ENCODE data around the gene CDH16.
"Not testable (repeated sequence)": the region's sequence is repeated elsewhere in the genome, so short reads cannot be mapped to it uniquely, and the experiment has no call there.

Gene CDH16

GRCh38 chr16:66944971-66945370, 26.3 kb upstream of the CDH16 start:
- not testable (repeated sequence) for H3K4me3 ChIP-seq (replicated peaks; ENCODE audit: insufficient read depth, low read length); DNase-seq (ENCODE audit: low read depth in 1 of 2, low spot score in 1 of 2); H3K27ac ChIP-seq (replicated peaks)
- peaks cover 18% of the 10 kb centered on the region for H3K27me3 ChIP-seq (ENCODE audit: insufficient read depth, poor library complexity, severe bottlenecking)

- Histone ChIP-seq H3K27ac (replicated peaks) (no peak overlapping the region), H3K4me3 (replicated peaks; ENCODE audit: insufficient read depth, low read length) (no peak overlapping the region), H3K27me3 (ENCODE audit: insufficient read depth, poor library complexity, severe bottlenecking) (peaks cover 11% of the 10 kb centered on the region)
- no peak for DNase-seq (ENCODE audit: low read depth in 1 of 2, low spot score in 1 of 2)
- no peak for TF ChIP-seq CTCF (IDR thresholded peaks at IDR 0.05; ENCODE audit: insufficient read depth, low read length)
- TF ChIP-seq REST (IDR thresholded peaks at IDR 0.05; ENCODE audit: insufficient replicate concordance, low read depth), result no peak
- TF ChIP-seq GABPA (IDR thresholded peaks at IDR 0.05; ENCODE audit: low read depth), result no peak
- no peak for TF ChIP-seq SPI1 (IDR thresholded peaks at IDR 0.05; ENCODE audit: borderline replicate concordance, low read depth)
- TF ChIP-seq POLR2AphosphoS5 (IDR thresholded peaks at IDR 0.05; ENCODE audit: low read depth), result no peak
Measured at GRCh38 chr16:66944054-66944441, 25.4 kb upstream of the CDH16 start.

GRCh38 chr16:66943426-66944053, 24.9 kb upstream of the CDH16 start:
- peaks cover 7% of the 10 kb centered on the region for H3K27me3 ChIP-seq (ENCODE audit: insufficient read depth, poor library complexity, severe bottlenecking)
- H3K4me3 ChIP-seq (replicated peaks; ENCODE audit: insufficient read depth, low read length), result no peak overlapping the region
- DNase-seq (ENCODE audit: low read depth in 1 of 2, low spot score in 1 of 2), result no peak
- no peak overlapping the region for H3K27ac ChIP-seq (replicated peaks)
- no peak for TF ChIP-seq REST (IDR thresholded peaks at IDR 0.05; ENCODE audit: insufficient replicate concordance, low read depth)
- no peak for TF ChIP-seq GABPA (IDR thresholded peaks at IDR 0.05; ENCODE audit: low read depth)
- no peak for TF ChIP-seq POLR2AphosphoS5 (IDR thresholded peaks at IDR 0.05; ENCODE audit: low read depth)
- TF ChIP-seq CTCF (IDR thresholded peaks at IDR 0.05; ENCODE audit: insufficient read depth, low read length), result no peak
- no peak for TF ChIP-seq SPI1 (IDR thresholded peaks at IDR 0.05; ENCODE audit: borderline replicate concordance, low read depth)

GRCh38 chr16:66942981-66943380, 24.3 kb upstream of the CDH16 start:
- TF ChIP-seq REST (IDR thresholded peaks at IDR 0.05; ENCODE audit: insufficient replicate concordance, low read depth), result no peak
- no peak for TF ChIP-seq GABPA (IDR thresholded peaks at IDR 0.05; ENCODE audit: low read depth)
- no peak for TF ChIP-seq CTCF (IDR thresholded peaks at IDR 0.05; ENCODE audit: insufficient read depth, low read length)
- no peak for TF ChIP-seq SPI1 (IDR thresholded peaks at IDR 0.05; ENCODE audit: borderline replicate concordance, low read depth)
- TF ChIP-seq POLR2AphosphoS5 (IDR thresholded peaks at IDR 0.05; ENCODE audit: low read depth), result no peak
- Histone ChIP-seq H3K4me3 (replicated peaks; ENCODE audit: insufficient read depth, low read length) (no peak overlapping the region), H3K27me3 (ENCODE audit: insufficient read depth, poor library complexity, severe bottlenecking) (peaks cover 1% of the 10 kb centered on the region), H3K27ac (replicated peaks) (no peak overlapping the region)
- DNase-seq (ENCODE audit: low read depth in 1 of 2, low spot score in 1 of 2), result no peak

Data from HL-60 (cell line).